ENCODE measurements around the gene ERC2.

DNA sequence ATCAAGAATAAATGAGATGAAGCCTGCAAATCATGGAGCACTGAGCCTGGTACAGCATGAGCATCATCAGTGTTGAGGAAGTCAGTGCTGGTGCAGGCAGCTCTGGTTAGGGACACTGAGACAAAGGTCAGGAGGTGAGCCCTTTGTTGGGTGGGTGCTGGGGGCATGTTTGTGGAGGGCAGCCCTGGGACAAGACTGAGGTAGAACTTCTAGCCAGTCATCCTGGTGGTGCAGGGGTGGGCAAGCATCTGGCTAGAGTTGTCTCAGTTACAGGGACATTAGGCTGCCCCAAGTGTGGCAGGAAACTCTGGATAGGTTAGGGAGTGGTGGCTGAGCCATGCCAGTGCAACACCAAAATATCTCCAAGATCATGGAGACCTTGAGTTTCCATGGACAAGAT is 1008.4 kb downstream of the ERC2 start:
- TF ChIP-seq POLR2A (IDR thresholded peaks at IDR 0.05; ENCODE audit: low read depth, low read length): no peak
- no peak for TF ChIP-seq TAF1 (IDR thresholded peaks at IDR 0.05; ENCODE audit: borderline replicate concordance, low read depth, low read length)

Data from GM12892 (cell line).